HepG2 (cell line): ENCODE measurements around the gene DRAXIN. TPM values are rescaled to one million over a fixed set of nuclear protein-coding genes. Genes with fewer than 3 reads are reported as not detected.

ENCODE experiments used
- ATAC-seq: fragments of 200-7000 bp; cut with Tn5 transposase; 3 replicates; pipeline ENCODE4 v1.9.1; 2020; ENCODE audit warnings: mild to moderate bottlenecking, moderate library complexity
- BruUV-seq: library from RNA; stranded (reverse); fragments of 400-500 nt; replicated peaks from 2 replicates; lab custom pipeline; 2021; lab: Mats Ljungman, UMichigan
- CTCF ChIA-PET: fragments of 300-600 bp; formaldehyde crosslinking; extraction: SDS; loops from one replicate; lab custom pipeline; 2021; ENCODE audit warnings: low total read pairs, inconsistent platforms, low intra/inter-chr PET ratio; lab: Yijun Ruan, JAX
- POLR2A ChIA-PET: fragments of 350-600 bp; sonication (Branson Sonifier 250); formaldehyde crosslinking; loops from one replicate; lab custom pipeline; 2020; ENCODE audit warnings: antibody characterized with exemption, inconsistent platforms; lab: Yijun Ruan, JAX
- DNase-seq: peaks from one replicate; pipeline ENCODE4 v3.0.0-alpha.2; 2015; ENCODE audit warnings: low spot score
- FAIRE-seq: peaks from 3 replicates; lab custom pipeline; 2011; peaks lifted over from hg19 to GRCh38; lab: Jason Lieb, UNC
- H2AFZ ChIP-seq: one replicate; pipeline ENCODE4 v1.6.1; 2011; ENCODE audit warnings: low read length, inconsistent platforms
- H3K27ac ChIP-seq: fragments of 300-600 bp; 3 replicates; pipeline ENCODE4 v1.8.0; 2011; ENCODE audit warnings: mixed run types, mild to moderate bottlenecking, mixed read lengths, low read length, inconsistent platforms; ENCODE audit not compliant: insufficient read depth; ENCODE audit errors: extremely low read length
- H3K27me3 ChIP-seq, 2 experiments: fragments of 200-600 bp in 1 of 2; 2 replicates in 1 of 2; 3 replicates in 1 of 2; pipeline versions ENCODE4 v1.6.0 to v1.8.0; 2011; ENCODE audit warnings: low read length in 2 of 2, mild to moderate bottlenecking in 2 of 2, moderate library complexity in 2 of 2, inconsistent platforms in 1 of 2; ENCODE audit not compliant: insufficient read depth in 2 of 2, control insufficient read depth in 1 of 2
- H3K36me3 ChIP-seq, 2 experiments: fragments of 200-600 bp in 1 of 2; replicated peaks in 1 of 2; 2 replicates in 1 of 2; 3 replicates in 1 of 2; pipeline versions ENCODE4 v1.5.1 to v1.8.0; 2011; ENCODE audit warnings: low read length in 2 of 2, inconsistent platforms in 1 of 2; ENCODE audit not compliant: insufficient read depth in 2 of 2, control insufficient read depth in 1 of 2
- H3K4me1 ChIP-seq: 2 replicates; pipeline ENCODE4 v1.5.1; 2012; ENCODE audit warnings: low read length, inconsistent platforms; ENCODE audit not compliant: insufficient read depth
- H3K4me2 ChIP-seq: 2 replicates; pipeline ENCODE4 v1.6.0; 2011; ENCODE audit warnings: low read depth, low read length, inconsistent platforms
- H3K4me3 ChIP-seq, 3 experiments: fragments of 200-600 bp in 1 of 3; sonication (generic), shearing (Covaris generic) in 1 of 3; replicated peaks in 1 of 3; 2 replicates each; pipeline ENCODE4 v1.5.1; 2011 to 2016; ENCODE audit warnings: low read length in 3 of 3, inconsistent platforms in 2 of 3, low read depth in 2 of 3, mild to moderate bottlenecking in 2 of 3, control low read depth in 1 of 3, mixed read lengths in 1 of 3; ENCODE audit not compliant: insufficient read depth in 1 of 3
- H3K79me2 ChIP-seq: one replicate; pipeline ENCODE4 v1.6.1; 2011; ENCODE audit warnings: low read length, inconsistent platforms; ENCODE audit not compliant: insufficient read depth
- H3K9ac ChIP-seq: 2 replicates; pipeline ENCODE4 v1.6.0; 2011; ENCODE audit warnings: mild to moderate bottlenecking, low read depth, low read length, inconsistent platforms; ENCODE audit not compliant: insufficient read depth
- H3K9me3 ChIP-seq: 2 replicates; pipeline ENCODE4 v1.5.1; 2012; ENCODE audit warnings: mild to moderate bottlenecking, low read length
- H4K20me1 ChIP-seq: 2 replicates; pipeline ENCODE4 v1.6.0; 2011; ENCODE audit warnings: inconsistent platforms, mild to moderate bottlenecking, low read length, moderate library complexity; ENCODE audit not compliant: insufficient read depth
- ETV5 ChIP-seq: IDR thresholded peaks from 2 replicates; pipeline ENCODE4 v1.6.1; 2018; ENCODE audit warnings: missing biosample characterization, missing genetic modification reagents, inconsistent platforms, borderline replicate concordance
- HNRNPLL ChIP-seq: fragments of 200-400 bp; formaldehyde crosslinking; IDR thresholded peaks from 2 replicates; pipeline ENCODE4 v1.6.1; 2017; ENCODE audit warnings: mild to moderate bottlenecking, low read depth, low read length; ENCODE audit not compliant: poor library complexity, severe bottlenecking
- KDM1A ChIP-seq: IDR thresholded peaks from 2 replicates; pipeline ENCODE4 v1.6.1; 2016; ENCODE audit warnings: missing compliant biosample characterization
- ZKSCAN1 ChIP-seq: fragments of 150-350 bp; IDR thresholded peaks from 2 replicates; pipeline ENCODE4 v1.6.1; 2014; ENCODE audit warnings: low read length
- ZNF629 ChIP-seq: sonication (generic); formaldehyde crosslinking; conservative IDR thresholded peaks from 2 replicates; pipeline ENCODE4 v1.5.0; 2020; ENCODE audit warnings: missing genetic modification reagents
- ZNF670 ChIP-seq: sonication (generic); formaldehyde crosslinking; IDR thresholded peaks from 2 replicates; pipeline ENCODE4 v1.8.0; 2022; ENCODE audit warnings: mild to moderate bottlenecking, missing genetic modification reagents, borderline replicate concordance
- WGBS: methylation state at CpG from one replicate; pipeline ENCODE4 v1.1.6; 2017; ENCODE audit warnings: low lambda C conversion rate; 5-methylcytosine and 5-hydroxymethylcytosine counted together
- in situ Hi-C: cut with HindIII; loops from 2 replicates; pipeline ENCODE4 v1.10.0; 2017; ENCODE audit warnings: low pct_unique_long_range_greater_than_20kb; ENCODE audit not compliant: extremely low pct_ligation_motif_present
- intact Hi-C: fragments of 100-400 bp; cut with micrococcal nuclease; formaldehyde crosslinking; loops from one replicate; pipeline ENCODE4 v1.10.0; 2022; ENCODE audit not compliant: unreplicated experiment
- polyA plus RNA-seq, 8 experiments: library from polyadenylated mRNA; depleted of rRNA in 3 of 8; stranded (reverse) in 7 of 8; unstranded in 1 of 8; fragments of >200 nt; fragmentation: Illumina TruSeq in 4 of 8; extraction: Trizol in 4 of 8; gene quantifications; 2 replicates each; pipeline versions ENCODE4 v1.2.1 to v1.2.3, GENCODE V29; 2011 to 2016; ENCODE audit warnings: low read depth in 4 of 8, missing spikeins in 1 of 8, mixed read lengths in 1 of 8; ENCODE audit not compliant: insufficient read depth in 1 of 8
- total RNA-seq, 5 experiments: library from RNA; depleted of rRNA; stranded (reverse); fragments of >200 nt; fragmentation: Illumina TruSeq; extraction: Trizol; gene quantifications; 2 replicates each; pipeline ENCODE4 v1.2.3, GENCODE V29; 2016; ENCODE audit warnings: low read depth in 1 of 5
- TF ChIP-seq, protein P1 (sequence below): sonication (generic); formaldehyde crosslinking; IDR thresholded peaks from 2 replicates; pipeline ENCODE4 v1.8.1; 2023; ENCODE audit warnings: mild to moderate bottlenecking, inconsistent platforms, moderate library complexity, missing genetic modification reagents, borderline replicate concordance
- TF ChIP-seq, protein P2 (sequence below): sonication (generic); formaldehyde crosslinking; IDR thresholded peaks from 2 replicates; pipeline ENCODE4 v1.8.0; 2022; ENCODE audit warnings: mild to moderate bottlenecking, missing genetic modification reagents

Gene DRAXIN
- total and polyA plus RNA-seq, 2 of the 13 experiments (the other 11 are each of a cell fraction or from before 2014, with no cell fraction given): 0.02 TPM; not detected in 1

DNA sequence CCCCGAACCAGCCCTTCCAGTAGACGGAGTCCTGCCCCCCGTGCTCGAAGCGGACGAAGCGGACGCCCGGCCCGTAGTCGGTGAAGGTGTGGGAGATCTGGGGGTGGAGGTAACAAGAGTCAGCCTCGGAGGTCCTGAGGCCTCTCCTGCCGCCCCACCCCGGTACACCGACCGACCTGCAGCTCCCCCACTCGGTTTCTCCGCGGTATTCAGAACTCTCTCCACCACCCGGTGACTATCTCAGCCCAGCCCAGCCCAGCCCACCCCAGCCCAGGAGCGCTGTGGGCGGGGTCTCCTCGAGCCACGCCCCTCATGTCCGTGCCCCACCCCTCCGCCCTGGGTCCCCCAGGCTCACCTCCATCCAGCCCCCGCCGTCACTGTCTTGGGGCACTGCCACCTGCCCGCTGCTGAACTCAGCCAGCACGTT, 42.8 kb upstream of the DRAXIN start (continued):
- TF ChIP-seq HNRNPLL: peak; percentile 7
- no peak for TF ChIP-seq KDM1A (CRISPR knock-in tag)
- TF ChIP-seq ETV5 (CRISPR knock-in tag): no peak
- TF ChIP-seq, protein P1, sequence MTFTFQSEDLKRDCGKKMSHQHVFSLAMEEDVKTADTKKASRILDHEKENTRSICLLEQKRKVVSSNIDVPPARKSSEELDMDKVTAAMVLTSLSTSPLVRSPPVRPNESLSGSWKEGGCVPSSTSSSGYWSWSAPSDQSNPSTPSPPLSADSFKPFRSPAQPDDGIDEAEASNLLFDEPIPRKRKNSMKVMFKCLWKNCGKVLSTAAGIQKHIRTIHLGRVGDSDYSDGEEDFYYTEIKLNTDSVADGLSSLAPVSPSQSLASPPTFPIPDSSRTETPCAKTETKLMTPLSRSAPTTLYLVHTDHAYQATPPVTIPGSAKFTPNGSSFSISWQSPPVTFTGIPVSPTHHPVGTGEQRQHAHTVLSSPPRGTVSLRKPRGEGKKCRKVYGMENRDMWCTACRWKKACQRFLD (CRISPR knock-in tag): no peak

DNA sequence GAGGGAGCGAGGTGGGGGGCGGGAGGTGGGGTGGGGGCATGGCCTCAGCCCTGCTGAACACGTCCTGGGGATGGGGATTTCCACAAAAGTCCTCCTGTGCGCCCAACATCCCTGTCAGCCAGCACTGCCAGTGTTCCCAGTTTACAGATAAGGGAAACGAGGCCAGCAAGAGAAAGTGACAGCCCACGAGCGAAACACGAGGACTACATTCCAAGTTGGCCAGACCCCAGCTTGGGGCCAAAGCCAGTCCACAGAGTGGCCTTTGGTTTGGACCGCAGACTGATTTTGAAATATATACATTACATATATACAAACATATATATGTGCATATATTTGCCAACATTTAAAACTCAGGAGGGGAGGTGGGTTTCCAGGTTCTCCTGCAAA, 42.3 kb upstream of the DRAXIN start:
- DNase-seq (no peak), ATAC-seq (no peak), FAIRE-seq (no peak)
- POLR2A ChIA-PET: no interaction called here
- Histone ChIP-seq H3K27me3 (no peaks in the 10 kb centered on the region), H3K79me2 (peaks cover 20% of the 10 kb centered on the region), H3K4me3 (no peak overlapping the region), H3K36me3 (peaks cover 0 to 2% of the 10 kb centered on the region in 2 experiments; a peak in 1 of 5 replicates), H3K9me3 (no peaks in the 10 kb centered on the region), H3K4me2 (no peak overlapping the region), H2AFZ (no peak overlapping the region), H3K27ac (peak overlapping the region; percentile 11), H4K20me1 (peaks cover 11% of the 10 kb centered on the region), H3K4me1 (peaks cover 63% of the 10 kb centered on the region), H3K9ac (no peak overlapping the region)
- intact Hi-C loops (no loop called here), in situ Hi-C loops (loop anchor here (10.0 to 25.0 kb wide), 2 partner anchors 404 to 612 kb away; partner anchors contain the start of gene MASP2)
- TF ChIP-seq, protein P2, sequence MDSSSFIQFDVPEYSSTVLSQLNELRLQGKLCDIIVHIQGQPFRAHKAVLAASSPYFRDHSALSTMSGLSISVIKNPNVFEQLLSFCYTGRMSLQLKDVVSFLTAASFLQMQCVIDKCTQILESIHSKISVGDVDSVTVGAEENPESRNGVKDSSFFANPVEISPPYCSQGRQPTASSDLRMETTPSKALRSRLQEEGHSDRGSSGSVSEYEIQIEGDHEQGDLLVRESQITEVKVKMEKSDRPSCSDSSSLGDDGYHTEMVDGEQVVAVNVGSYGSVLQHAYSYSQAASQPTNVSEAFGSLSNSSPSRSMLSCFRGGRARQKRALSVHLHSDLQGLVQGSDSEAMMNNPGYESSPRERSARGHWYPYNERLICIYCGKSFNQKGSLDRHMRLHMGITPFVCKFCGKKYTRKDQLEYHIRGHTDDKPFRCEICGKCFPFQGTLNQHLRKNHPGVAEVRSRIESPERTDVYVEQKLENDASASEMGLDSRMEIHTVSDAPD (CRISPR knock-in tag): no peak
- TF ChIP-seq ZKSCAN1 (no peak), HNRNPLL (peak; percentile 2), ZNF629 (CRISPR knock-in tag) (0 out of 2 replicates have a peak, but pooled peaks have one; percentile 30), ZNF670 (CRISPR knock-in tag) (no peak)
- BruUV-seq: no TSS peak
- WGBS: 95% methylated on average over 8 of the region's 9 CpGs
- CTCF ChIA-PET: no interaction called here
